Activated naive CD8-positive, alpha-beta T cell treated with anti-CD3 and anti-CD28 coated beads, Interleukin-2, amount 10 ng/mL, durations not matched to agents 7 days and 5 days (primary cell): ENCODE data around the gene SLC1A2. TPM values are rescaled to one million over a fixed set of nuclear protein-coding genes. Genes with fewer than 3 reads are reported as not detected.

ENCODE experiments used
- ATAC-seq: fragments of 150-1000 bp; cut with Tn5 transposase; one replicate; pipeline ENCODE4 v1.10.0; 2021; ENCODE audit warnings: low read depth, moderate library complexity
- POLR2A ChIA-PET: fragments of 350-600 bp; sonication (Branson Sonifier 250); formaldehyde crosslinking; loops from one replicate; lab custom pipeline; 2021; ENCODE audit warnings: antibody characterized with exemption; lab: Charles Lee
- DNase-seq: peaks from one replicate; pipeline ENCODE4 v3.0.0; 2021
- H3K27ac Mint-ChIP-seq: one replicate; pipeline ENCODE4 v1.8.0; 2022; ENCODE audit warnings: mild to moderate bottlenecking, mixed read lengths
- H3K27me3 Mint-ChIP-seq: one replicate; pipeline ENCODE4 v1.8.0; 2022; ENCODE audit warnings: mild to moderate bottlenecking, moderate library complexity, mixed read lengths
- H3K36me3 Mint-ChIP-seq: one replicate; pipeline ENCODE4 v1.8.0; 2021; ENCODE audit warnings: mild to moderate bottlenecking, mixed read lengths
- H3K4me1 Mint-ChIP-seq: one replicate; pipeline ENCODE4 v1.8.0; 2021; ENCODE audit warnings: mixed read lengths
- H3K4me3 Mint-ChIP-seq: one replicate; pipeline ENCODE4 v1.8.0; 2022; ENCODE audit warnings: mild to moderate bottlenecking, moderate library complexity, mixed read lengths
- H3K9me3 Mint-ChIP-seq: one replicate; pipeline ENCODE4 v1.8.0; 2021; ENCODE audit warnings: mixed read lengths
- total RNA-seq, 2 experiments: library from RNA; stranded (reverse); gene quantifications; one replicate each; pipeline ENCODE4 v1.2.3, GENCODE V29; 2021

The SLC1A2 gene
- total RNA-seq, 2 experiments from 2014 or later = not detected

- ATAC-seq = no peak
- H3K27ac Mint-ChIP-seq = no peak overlapping the region
These were observed 6.3 kb upstream of the SLC1A2 start for GRCh38 chr11:35425603-35426212.

GRCh38 chr11:35424157-35424940 is 5.0 kb upstream of the SLC1A2 start:
- Mint-ChIP-seq H3K27ac (no peak overlapping the region), H3K4me3 (no peak overlapping the region), H3K4me1 (peaks cover 5% of the 10 kb centered on the region), H3K9me3 (no peaks in the 10 kb centered on the region), H3K27me3 (peaks cover 83% of the 10 kb centered on the region), H3K36me3 (no peaks in the 10 kb centered on the region)
- DNase-seq = no peak
- ATAC-seq = no peak
- POLR2A ChIA-PET = no interaction called here

More at GRCh38 chr11:35425603-35426212, 6.3 kb upstream of the SLC1A2 start:
- no peak for DNase-seq
- Mint-ChIP-seq H3K4me1 (no peaks in the 10 kb centered on the region), H3K27me3 (peaks cover 71% of the 10 kb centered on the region), H3K4me3 (no peak overlapping the region), H3K9me3 (no peaks in the 10 kb centered on the region), H3K36me3 (no peaks in the 10 kb centered on the region)
- POLR2A ChIA-PET = no interaction called here

DNA sequence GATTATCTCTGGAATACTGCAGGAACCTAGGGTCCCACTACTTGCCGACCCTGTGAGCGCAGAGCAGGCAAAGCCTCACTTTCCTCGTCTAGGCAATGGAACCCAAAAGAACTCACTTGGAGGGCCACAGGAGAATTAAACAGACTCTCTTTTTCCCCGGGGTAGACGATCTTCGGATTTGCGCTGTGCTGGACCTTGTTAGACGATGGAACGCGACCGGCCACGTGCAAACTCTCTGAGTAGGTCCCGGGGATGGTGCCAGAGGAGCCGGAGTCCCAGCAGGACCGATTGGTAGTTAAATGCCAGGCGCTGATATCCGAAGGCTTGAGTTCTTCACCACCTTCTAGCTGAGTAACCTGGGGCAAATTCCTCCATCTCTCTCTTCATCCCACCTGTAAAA is 1.0 kb upstream of the SLC1A2 start:
- Mint-ChIP-seq H3K4me1 (peaks cover 10% of the 10 kb centered on the region), H3K27ac (no peak overlapping the region), H3K4me3 (peak overlapping the region; percentile 57), H3K27me3 (peaks cover 94% of the 10 kb centered on the region), H3K36me3 (peaks cover 2% of the 10 kb centered on the region), H3K9me3 (no peaks in the 10 kb centered on the region)
- DNase-seq (no peak), ATAC-seq (no peak)
- POLR2A ChIA-PET = no interaction called here

DNA sequence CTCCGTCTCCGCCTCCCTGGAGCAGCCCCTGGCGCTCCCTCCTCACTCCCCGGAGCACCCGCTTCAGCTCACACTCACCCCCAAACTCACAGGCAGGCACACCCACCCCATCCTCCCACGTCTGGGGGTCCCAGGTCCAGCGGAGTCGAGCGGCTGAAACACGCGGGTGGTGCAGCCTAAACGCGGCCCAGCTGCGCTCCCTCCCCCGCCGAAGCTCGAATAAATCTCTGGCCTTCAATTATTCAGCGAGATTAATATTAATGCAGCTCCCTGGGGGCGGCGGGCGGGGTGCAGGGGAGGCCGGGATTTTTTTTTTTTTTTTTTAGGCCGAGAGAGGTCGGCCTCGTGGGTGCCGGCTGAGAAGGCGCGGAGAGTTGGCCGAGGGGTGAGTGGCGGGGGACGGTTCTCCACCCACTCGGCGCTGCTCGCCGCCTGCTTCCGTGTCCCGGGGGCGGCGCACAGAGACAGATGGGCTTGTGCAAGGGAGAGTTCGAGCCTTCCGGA is 524 bp upstream of the SLC1A2 start:
- Mint-ChIP-seq H3K4me1 (peaks cover 10% of the 10 kb centered on the region), H3K9me3 (no peaks in the 10 kb centered on the region), H3K27ac (no peak overlapping the region), H3K4me3 (peak overlapping the region; percentile 57), H3K27me3 (peaks cover 92% of the 10 kb centered on the region), H3K36me3 (peaks cover 2% of the 10 kb centered on the region)
- ATAC-seq = no peak
- POLR2A ChIA-PET = no interaction called here
- peak; percentile 30 for DNase-seq

DNA sequence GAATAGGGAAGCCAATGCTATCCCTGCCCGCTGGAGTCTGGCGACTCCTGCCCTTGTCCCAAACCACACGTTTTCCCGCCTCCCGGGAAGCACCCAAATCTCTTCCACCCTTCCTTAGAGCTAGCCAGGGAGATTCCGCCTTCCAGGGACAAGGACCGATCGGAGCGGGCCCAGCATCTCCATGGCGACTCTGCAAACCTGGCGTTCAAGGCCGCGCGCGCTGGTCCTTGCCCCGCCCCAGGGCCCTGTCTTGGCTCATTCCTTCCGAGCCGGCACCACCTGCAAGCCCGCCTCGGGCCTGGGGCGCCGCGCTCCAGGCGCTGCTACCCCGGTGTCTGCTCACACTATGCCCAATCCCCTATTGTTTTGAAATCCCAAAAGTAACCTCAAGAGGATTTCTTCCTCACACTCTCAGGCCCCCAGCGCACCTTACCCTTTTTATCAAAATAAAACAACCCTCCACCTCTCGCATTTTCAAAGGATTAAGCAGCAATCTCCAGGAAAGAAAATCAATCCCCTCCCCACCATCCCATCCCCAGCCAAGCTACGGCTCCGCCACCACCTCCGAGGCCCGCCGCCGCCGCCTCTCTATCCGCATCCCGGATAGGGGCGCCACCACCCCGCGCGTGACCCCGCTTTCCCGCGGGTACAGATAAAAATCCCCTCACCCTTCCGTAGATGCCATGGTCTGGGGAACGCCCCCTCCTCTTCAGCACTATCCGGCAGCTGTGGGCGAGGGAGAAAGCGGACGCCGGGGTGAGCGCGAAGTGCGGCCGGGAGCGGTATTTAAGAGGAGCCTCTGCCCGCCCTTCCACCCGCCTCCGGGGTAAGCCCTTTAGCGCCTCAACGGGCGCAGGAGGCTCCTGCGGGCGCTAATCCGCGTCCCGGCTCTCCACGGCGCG is 825 bp downstream of the SLC1A2 start:
- Mint-ChIP-seq H3K9me3 (no peaks in the 10 kb centered on the region), H3K36me3 (peaks cover 2% of the 10 kb centered on the region), H3K4me3 (peak overlapping the region; percentile 77), H3K27me3 (peaks cover 91% of the 10 kb centered on the region), H3K27ac (no peak overlapping the region), H3K4me1 (peaks cover 10% of the 10 kb centered on the region)
- peak; percentile 43 for DNase-seq
- ATAC-seq = peak; percentile 33
- POLR2A ChIA-PET = interaction anchor here (0.6 kb wide), 1 partner anchor 803 kb away, joined by 3 read pairs; no protein-coding TSS in a partner anchor

DNA sequence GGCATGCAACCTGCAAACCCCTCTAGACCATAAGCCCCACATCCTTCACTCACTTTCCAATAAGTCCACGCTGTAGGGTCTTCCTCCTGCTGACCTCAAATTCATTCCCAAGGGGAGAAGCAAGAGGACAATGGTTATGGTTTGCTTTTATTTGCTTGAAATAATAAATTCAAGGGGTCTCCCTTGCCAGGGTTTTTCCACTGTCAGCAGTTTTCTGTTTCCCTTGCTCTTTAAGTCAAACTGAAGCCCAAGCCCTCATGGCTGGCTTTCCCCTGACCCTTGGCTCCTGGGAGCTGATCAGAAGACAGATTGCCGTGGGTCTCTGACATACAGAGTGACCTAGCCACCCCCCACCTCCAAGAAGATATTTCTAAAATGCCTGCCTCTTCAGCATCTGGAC is 3.9 kb downstream of the SLC1A2 start:
- POLR2A ChIA-PET = no interaction called here
- no peak overlapping the region for H3K4me3 Mint-ChIP-seq
- no peak for ATAC-seq
- DNase-seq = no peak
- no peaks in the 10 kb centered on the region for H3K9me3 Mint-ChIP-seq
- no peak overlapping the region for H3K27ac Mint-ChIP-seq
- peaks cover 75% of the 10 kb centered on the region for H3K27me3 Mint-ChIP-seq
- H3K4me1 Mint-ChIP-seq = peaks cover 10% of the 10 kb centered on the region
- peaks cover 2% of the 10 kb centered on the region for H3K36me3 Mint-ChIP-seq

DNA sequence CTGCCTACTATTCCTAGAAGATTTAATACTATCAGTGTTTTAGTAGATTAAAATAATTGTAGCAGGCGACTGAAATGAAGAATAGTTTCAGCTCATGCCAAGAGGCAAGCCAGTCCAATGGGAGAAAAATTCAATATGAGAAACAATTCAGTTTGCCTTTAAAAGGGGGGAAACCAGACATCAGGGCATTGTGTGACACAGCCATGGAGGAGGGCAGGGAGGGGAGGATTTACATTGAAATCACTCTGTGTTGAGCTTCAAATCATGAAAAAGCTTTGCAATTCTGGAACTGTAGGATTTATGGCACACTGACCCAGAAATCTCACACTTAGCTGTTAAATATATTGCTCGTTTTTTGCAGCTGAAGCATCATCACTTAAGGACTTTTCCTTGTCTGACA is 4.6 kb downstream of the SLC1A2 start:
- Mint-ChIP-seq H3K36me3 (peaks cover 2% of the 10 kb centered on the region), H3K27ac (no peak overlapping the region), H3K9me3 (no peaks in the 10 kb centered on the region), H3K27me3 (peaks cover 72% of the 10 kb centered on the region), H3K4me3 (no peak overlapping the region), H3K4me1 (peaks cover 6% of the 10 kb centered on the region)
- DNase-seq = no peak
- ATAC-seq = no peak
- POLR2A ChIA-PET = no interaction called here

- H3K4me1 Mint-ChIP-seq = peaks cover 5% of the 10 kb centered on the region
- H3K27ac Mint-ChIP-seq = no peak overlapping the region
- H3K27me3 Mint-ChIP-seq = peaks cover 68% of the 10 kb centered on the region
- peaks cover 2% of the 10 kb centered on the region for H3K36me3 Mint-ChIP-seq
- POLR2A ChIA-PET = no interaction called here
- ATAC-seq (no peak), DNase-seq (no peak)
- no peak overlapping the region for H3K4me3 Mint-ChIP-seq
- no peaks in the 10 kb centered on the region for H3K9me3 Mint-ChIP-seq
These were observed 5.0 kb downstream of the SLC1A2 start for GRCh38 chr11:35414311-35414710.

DNA sequence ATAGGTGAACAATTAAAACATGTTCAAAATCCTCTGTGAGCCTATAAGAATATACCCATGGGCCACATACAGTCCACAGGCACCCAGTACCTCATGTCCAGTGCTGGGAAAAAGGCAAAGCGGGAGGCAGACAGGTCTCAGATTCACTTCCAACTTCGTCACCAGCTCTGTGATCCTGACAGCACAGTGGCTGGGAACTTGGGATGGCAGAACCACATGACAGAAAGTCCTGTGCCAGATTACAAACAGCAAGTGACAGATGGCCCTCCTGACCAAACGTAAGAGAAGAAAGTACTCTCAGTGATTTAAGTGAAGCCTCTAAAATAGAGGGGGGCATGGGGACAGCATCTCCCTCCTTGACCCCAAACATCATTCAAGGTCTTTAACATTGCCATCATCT is 5.8 kb downstream of the SLC1A2 start:
- Mint-ChIP-seq H3K27me3 (peaks cover 65% of the 10 kb centered on the region), H3K9me3 (no peaks in the 10 kb centered on the region), H3K36me3 (peaks cover 2% of the 10 kb centered on the region), H3K4me1 (peaks cover 5% of the 10 kb centered on the region), H3K27ac (no peak overlapping the region), H3K4me3 (no peak overlapping the region)
- no peak for DNase-seq
- no peak for ATAC-seq
- POLR2A ChIA-PET = no interaction called here

DNA sequence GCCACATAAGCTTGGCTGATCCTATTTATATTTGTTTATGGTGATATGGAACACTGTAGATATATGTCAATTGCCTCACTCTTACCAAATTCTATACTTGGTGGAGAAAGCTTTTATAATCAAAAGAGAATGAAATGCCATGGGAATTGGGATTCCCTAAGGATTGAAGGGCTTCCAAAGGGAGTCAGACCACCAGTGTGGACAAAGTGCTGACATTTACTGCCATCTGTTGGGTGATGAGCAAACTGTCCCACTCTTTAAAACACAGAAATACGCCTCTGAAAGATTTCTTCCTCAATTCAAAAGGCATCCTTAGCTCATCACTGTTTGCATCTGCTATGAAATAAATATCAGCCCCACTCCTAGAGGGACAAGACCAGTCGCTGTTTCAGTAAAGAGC is 7.1 kb downstream of the SLC1A2 start:
- no peaks in the 10 kb centered on the region for H3K4me1 Mint-ChIP-seq
- no peaks in the 10 kb centered on the region for H3K9me3 Mint-ChIP-seq
- H3K36me3 Mint-ChIP-seq = no peaks in the 10 kb centered on the region
- DNase-seq (no peak), ATAC-seq (no peak)
- H3K27me3 Mint-ChIP-seq = peaks cover 52% of the 10 kb centered on the region
- no peak overlapping the region for H3K27ac Mint-ChIP-seq
- H3K4me3 Mint-ChIP-seq = no peak overlapping the region
- POLR2A ChIA-PET = no interaction called here

GRCh38 chr11:35407041-35407440 is 12.3 kb downstream of the SLC1A2 start:
- DNase-seq (no peak), ATAC-seq (no peak)
- H3K4me3 Mint-ChIP-seq = no peak overlapping the region
- H3K27ac Mint-ChIP-seq = no peak overlapping the region
- H3K27me3 Mint-ChIP-seq = peaks cover 22% of the 10 kb centered on the region
- no peaks in the 10 kb centered on the region for H3K36me3 Mint-ChIP-seq
- POLR2A ChIA-PET = no interaction called here
- peaks cover 2% of the 10 kb centered on the region for H3K4me1 Mint-ChIP-seq
- H3K9me3 Mint-ChIP-seq = no peaks in the 10 kb centered on the region

GRCh38 chr11:35404388-35404775 is 15.0 kb downstream of the SLC1A2 start:
- ATAC-seq = no peak
- H3K4me3 Mint-ChIP-seq = no peak overlapping the region
- no peaks in the 10 kb centered on the region for H3K36me3 Mint-ChIP-seq
- no peaks in the 10 kb centered on the region for H3K9me3 Mint-ChIP-seq
- peaks cover 17% of the 10 kb centered on the region for H3K27me3 Mint-ChIP-seq
- H3K27ac Mint-ChIP-seq = no peak overlapping the region
- H3K4me1 Mint-ChIP-seq = peaks cover 2% of the 10 kb centered on the region
- POLR2A ChIA-PET = no interaction called here
- DNase-seq = no peak

GRCh38 chr11:35403765-35404387 is 15.5 kb downstream of the SLC1A2 start:
- POLR2A ChIA-PET = no interaction called here
- DNase-seq = no peak
- H3K4me3 Mint-ChIP-seq = no peak overlapping the region
- H3K27me3 Mint-ChIP-seq = peaks cover 17% of the 10 kb centered on the region
- H3K9me3 Mint-ChIP-seq = no peaks in the 10 kb centered on the region
- ATAC-seq = no peak
- no peak overlapping the region for H3K27ac Mint-ChIP-seq
- no peaks in the 10 kb centered on the region for H3K36me3 Mint-ChIP-seq
- peaks cover 2% of the 10 kb centered on the region for H3K4me1 Mint-ChIP-seq
